GM23338 (cell line): ENCODE data around the gene FARS2. TPM values are rescaled to one million over a fixed set of nuclear protein-coding genes. Genes with fewer than 3 reads are reported as not detected.

Experiments
- ATAC-seq: fragments of 200-7000 bp; cut with Tn5 transposase; 3 replicates; pipeline ENCODE4 v1.9.1; 2020
- DNase-seq: peaks from one replicate; pipeline ENCODE4 v3.0.0-alpha.2; 2015; ENCODE audit warnings: low spot score
- H2AFZ ChIP-seq: fragments of 200-600 bp; sonication (generic); 2 replicates; pipeline ENCODE4 v1.8.0; 2016; ENCODE audit warnings: antibody characterized with exemption, mild to moderate bottlenecking, moderate library complexity
- H3F3A ChIP-seq: fragments of 200-600 bp; sonication (generic); replicated peaks from 2 replicates; pipeline ENCODE4 v1.8.0; 2017; ENCODE audit warnings: antibody characterized with exemption, mixed run types, low read depth
- H3K27ac ChIP-seq: fragments of 200-600 bp; sonication (generic); 2 replicates; pipeline ENCODE4 v1.6.1; 2016; ENCODE audit warnings: low read depth
- H3K27me3 ChIP-seq: fragments of 200-600 bp; sonication (generic); 2 replicates; pipeline ENCODE4 v1.8.0; 2016; ENCODE audit warnings: mild to moderate bottlenecking, mixed run types, moderate library complexity; ENCODE audit not compliant: insufficient read depth
- H3K36me3 ChIP-seq: fragments of 200-600 bp; sonication (generic); 2 replicates; pipeline ENCODE4 v1.8.0; 2016; ENCODE audit warnings: mild to moderate bottlenecking; ENCODE audit not compliant: insufficient read depth
- H3K4me1 ChIP-seq: fragments of 200-600 bp; sonication (generic); 2 replicates; pipeline ENCODE4 v1.8.0; 2016; ENCODE audit warnings: mild to moderate bottlenecking, moderate library complexity; ENCODE audit not compliant: insufficient read depth
- H3K4me2 ChIP-seq: fragments of 200-600 bp; sonication (generic); 2 replicates; pipeline ENCODE4 v1.7.1; 2017; ENCODE audit warnings: mixed run types
- H3K4me3 ChIP-seq: fragments of 200-600 bp; sonication (generic); 2 replicates; pipeline ENCODE4 v1.6.1; 2016; ENCODE audit warnings: mixed run types
- H3K79me2 ChIP-seq: fragments of 200-600 bp; sonication (generic); replicated peaks from 2 replicates; pipeline ENCODE4 v1.8.0; 2017; ENCODE audit warnings: mild to moderate bottlenecking; ENCODE audit not compliant: insufficient read depth
- H3K9me2 ChIP-seq: fragments of 200-600 bp; sonication (generic); 2 replicates; pipeline ENCODE4 v1.8.0; 2017; ENCODE audit not compliant: insufficient read depth
- H4K20me1 ChIP-seq: fragments of 200-600 bp; sonication (generic); replicated peaks from 2 replicates; pipeline ENCODE4 v1.8.0; 2017; ENCODE audit warnings: mild to moderate bottlenecking; ENCODE audit not compliant: insufficient read depth
- H3K27ac Mint-ChIP-seq: 2 replicates; pipeline ENCODE4 v1.8.0; 2020; ENCODE audit warnings: inconsistent platforms, mild to moderate bottlenecking, moderate library complexity, mixed read lengths
- H3K27me3 Mint-ChIP-seq: 3 replicates; pipeline ENCODE4 v1.8.0; 2022; ENCODE audit warnings: low read depth, mild to moderate bottlenecking, moderate library complexity, mixed read lengths, inconsistent platforms; ENCODE audit not compliant: insufficient read depth, poor library complexity
- H3K36me3 Mint-ChIP-seq: 3 replicates; pipeline ENCODE4 v1.8.0; 2021; ENCODE audit warnings: low read depth, mild to moderate bottlenecking, inconsistent platforms, moderate library complexity, mixed read lengths
- H3K4me1 Mint-ChIP-seq: 3 replicates; pipeline ENCODE4 v1.8.0; 2020; ENCODE audit warnings: mild to moderate bottlenecking, inconsistent platforms, mixed read lengths
- H3K4me3 Mint-ChIP-seq: 3 replicates; pipeline ENCODE4 v1.8.0; 2021; ENCODE audit warnings: moderate library complexity, mild to moderate bottlenecking, inconsistent platforms, mixed read lengths
- H3K9me3 Mint-ChIP-seq: 3 replicates; pipeline ENCODE4 v1.8.0; 2020; ENCODE audit warnings: moderate library complexity, mild to moderate bottlenecking, inconsistent platforms, mixed read lengths
- POLR2AphosphoS5 ChIP-seq: IDR thresholded peaks from 2 replicates; pipeline ENCODE4 v1.6.1; 2016; ENCODE audit warnings: antibody characterized with exemption, low read depth
- ZNF114 ChIP-seq: fragments of 250-450 bp; sonication (Bioruptor Pico); IDR thresholded peaks from 2 replicates; pipeline ENCODE4 v1.5.0; 2020; ENCODE audit warnings: mild to moderate bottlenecking, moderate library complexity
- ZNF331 ChIP-seq: fragments of 250-450 bp; sonication (Bioruptor Pico); IDR thresholded peaks from 2 replicates; pipeline ENCODE4 v1.5.0; 2020; ENCODE audit warnings: low read depth, mild to moderate bottlenecking, moderate library complexity
- polyA plus RNA-seq: library from polyadenylated mRNA; unstranded; fragments of >200 nt; fragmentation: Nextera tagmentation; extraction: Ambion mirVana; gene quantifications from 2 replicates; pipeline ENCODE4 v1.2.1, GENCODE V29; 2016
- total RNA-seq: library from RNA; depleted of rRNA; stranded (reverse); fragments of >200 nt; shearing (Covaris generic); gene quantifications from 2 replicates; pipeline ENCODE4 v1.2.3, GENCODE V29; 2014
- TF ChIP-seq, protein P1 (sequence below): fragments of 250-450 bp; sonication (Bioruptor Pico); IDR thresholded peaks from 2 replicates; pipeline ENCODE4 v1.5.0; 2020; ENCODE audit warnings: mild to moderate bottlenecking, moderate library complexity
- TF ChIP-seq, protein P2 (sequence below): IDR thresholded peaks from one replicate; pipeline ENCODE4 v1.6.1; 2018; ENCODE audit warnings: antibody characterized with exemption; ENCODE audit not compliant: unreplicated experiment

The FARS2 gene
- total and polyA plus RNA-seq, 2 experiments from 2014 or later, result 7.6 to 19.0 TPM

DNA sequence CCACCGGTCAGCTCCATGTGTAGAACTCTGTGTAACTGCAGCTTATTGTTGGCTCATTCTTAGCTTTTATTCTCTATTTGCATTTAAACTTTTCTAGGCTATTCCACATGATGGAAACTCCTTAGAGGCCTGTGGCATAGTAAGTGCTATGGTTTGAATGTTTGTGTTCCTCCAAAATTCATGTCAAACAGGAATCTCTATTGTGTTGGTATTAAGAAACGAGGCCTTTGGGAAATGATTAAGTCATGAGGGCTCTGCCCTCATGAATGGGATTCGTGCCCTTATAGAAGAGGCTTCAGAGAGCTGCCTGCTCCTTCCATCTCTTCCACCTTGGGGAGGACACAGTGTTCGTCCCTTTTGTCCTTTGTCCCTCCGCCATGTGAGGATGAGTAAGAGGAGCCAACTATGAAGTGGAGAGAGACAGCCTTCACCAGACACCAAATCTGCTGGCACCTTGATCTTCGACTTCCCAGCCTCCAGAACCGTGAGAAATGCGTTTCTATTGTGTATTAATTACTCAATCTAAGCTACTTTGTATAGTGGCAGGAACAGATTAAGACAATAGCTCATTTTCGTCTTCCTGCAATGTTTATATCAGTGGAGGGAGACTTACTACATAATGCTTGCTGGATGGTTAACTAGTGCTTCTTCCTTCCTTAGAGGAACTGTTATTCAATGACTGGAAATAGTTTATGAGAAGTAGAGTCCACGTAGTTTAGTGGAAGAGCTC lies 361.1 kb downstream of the FARS2 start:
- no peak for ATAC-seq

More for the DNA sequence above, 361.1 kb downstream of the FARS2 start:
- Histone ChIP-seq H3K27ac (no peak overlapping the region), H3K36me3 (no peaks in the 10 kb centered on the region; the same call in 1 of the 2 replicates), H3K4me3 (no peak overlapping the region), H3K4me1 (no peaks in the 10 kb centered on the region), H3K4me2 (no peak overlapping the region), H4K20me1 (no peaks in the 10 kb centered on the region), H3K9me2 (peaks cover 17% of the 10 kb centered on the region), H3K27me3 (no peaks in the 10 kb centered on the region), H2AFZ (no peak overlapping the region), H3F3A (no peaks in the 10 kb centered on the region), H3K79me2 (no peaks in the 10 kb centered on the region)
- DNase-seq, result no peak
- H3K4me3 Mint-ChIP-seq, result no peak overlapping the region
- H3K36me3 Mint-ChIP-seq, result no peaks in the 10 kb centered on the region
- H3K4me1 Mint-ChIP-seq, result peaks cover 6% of the 10 kb centered on the region; the same call in 2 of the 3 replicates
- TF ChIP-seq ZNF114 (CRISPR knock-in tag) (no peak), ZNF331 (CRISPR knock-in tag) (no peak), POLR2AphosphoS5 (no peak)
- TF ChIP-seq, protein P1, sequence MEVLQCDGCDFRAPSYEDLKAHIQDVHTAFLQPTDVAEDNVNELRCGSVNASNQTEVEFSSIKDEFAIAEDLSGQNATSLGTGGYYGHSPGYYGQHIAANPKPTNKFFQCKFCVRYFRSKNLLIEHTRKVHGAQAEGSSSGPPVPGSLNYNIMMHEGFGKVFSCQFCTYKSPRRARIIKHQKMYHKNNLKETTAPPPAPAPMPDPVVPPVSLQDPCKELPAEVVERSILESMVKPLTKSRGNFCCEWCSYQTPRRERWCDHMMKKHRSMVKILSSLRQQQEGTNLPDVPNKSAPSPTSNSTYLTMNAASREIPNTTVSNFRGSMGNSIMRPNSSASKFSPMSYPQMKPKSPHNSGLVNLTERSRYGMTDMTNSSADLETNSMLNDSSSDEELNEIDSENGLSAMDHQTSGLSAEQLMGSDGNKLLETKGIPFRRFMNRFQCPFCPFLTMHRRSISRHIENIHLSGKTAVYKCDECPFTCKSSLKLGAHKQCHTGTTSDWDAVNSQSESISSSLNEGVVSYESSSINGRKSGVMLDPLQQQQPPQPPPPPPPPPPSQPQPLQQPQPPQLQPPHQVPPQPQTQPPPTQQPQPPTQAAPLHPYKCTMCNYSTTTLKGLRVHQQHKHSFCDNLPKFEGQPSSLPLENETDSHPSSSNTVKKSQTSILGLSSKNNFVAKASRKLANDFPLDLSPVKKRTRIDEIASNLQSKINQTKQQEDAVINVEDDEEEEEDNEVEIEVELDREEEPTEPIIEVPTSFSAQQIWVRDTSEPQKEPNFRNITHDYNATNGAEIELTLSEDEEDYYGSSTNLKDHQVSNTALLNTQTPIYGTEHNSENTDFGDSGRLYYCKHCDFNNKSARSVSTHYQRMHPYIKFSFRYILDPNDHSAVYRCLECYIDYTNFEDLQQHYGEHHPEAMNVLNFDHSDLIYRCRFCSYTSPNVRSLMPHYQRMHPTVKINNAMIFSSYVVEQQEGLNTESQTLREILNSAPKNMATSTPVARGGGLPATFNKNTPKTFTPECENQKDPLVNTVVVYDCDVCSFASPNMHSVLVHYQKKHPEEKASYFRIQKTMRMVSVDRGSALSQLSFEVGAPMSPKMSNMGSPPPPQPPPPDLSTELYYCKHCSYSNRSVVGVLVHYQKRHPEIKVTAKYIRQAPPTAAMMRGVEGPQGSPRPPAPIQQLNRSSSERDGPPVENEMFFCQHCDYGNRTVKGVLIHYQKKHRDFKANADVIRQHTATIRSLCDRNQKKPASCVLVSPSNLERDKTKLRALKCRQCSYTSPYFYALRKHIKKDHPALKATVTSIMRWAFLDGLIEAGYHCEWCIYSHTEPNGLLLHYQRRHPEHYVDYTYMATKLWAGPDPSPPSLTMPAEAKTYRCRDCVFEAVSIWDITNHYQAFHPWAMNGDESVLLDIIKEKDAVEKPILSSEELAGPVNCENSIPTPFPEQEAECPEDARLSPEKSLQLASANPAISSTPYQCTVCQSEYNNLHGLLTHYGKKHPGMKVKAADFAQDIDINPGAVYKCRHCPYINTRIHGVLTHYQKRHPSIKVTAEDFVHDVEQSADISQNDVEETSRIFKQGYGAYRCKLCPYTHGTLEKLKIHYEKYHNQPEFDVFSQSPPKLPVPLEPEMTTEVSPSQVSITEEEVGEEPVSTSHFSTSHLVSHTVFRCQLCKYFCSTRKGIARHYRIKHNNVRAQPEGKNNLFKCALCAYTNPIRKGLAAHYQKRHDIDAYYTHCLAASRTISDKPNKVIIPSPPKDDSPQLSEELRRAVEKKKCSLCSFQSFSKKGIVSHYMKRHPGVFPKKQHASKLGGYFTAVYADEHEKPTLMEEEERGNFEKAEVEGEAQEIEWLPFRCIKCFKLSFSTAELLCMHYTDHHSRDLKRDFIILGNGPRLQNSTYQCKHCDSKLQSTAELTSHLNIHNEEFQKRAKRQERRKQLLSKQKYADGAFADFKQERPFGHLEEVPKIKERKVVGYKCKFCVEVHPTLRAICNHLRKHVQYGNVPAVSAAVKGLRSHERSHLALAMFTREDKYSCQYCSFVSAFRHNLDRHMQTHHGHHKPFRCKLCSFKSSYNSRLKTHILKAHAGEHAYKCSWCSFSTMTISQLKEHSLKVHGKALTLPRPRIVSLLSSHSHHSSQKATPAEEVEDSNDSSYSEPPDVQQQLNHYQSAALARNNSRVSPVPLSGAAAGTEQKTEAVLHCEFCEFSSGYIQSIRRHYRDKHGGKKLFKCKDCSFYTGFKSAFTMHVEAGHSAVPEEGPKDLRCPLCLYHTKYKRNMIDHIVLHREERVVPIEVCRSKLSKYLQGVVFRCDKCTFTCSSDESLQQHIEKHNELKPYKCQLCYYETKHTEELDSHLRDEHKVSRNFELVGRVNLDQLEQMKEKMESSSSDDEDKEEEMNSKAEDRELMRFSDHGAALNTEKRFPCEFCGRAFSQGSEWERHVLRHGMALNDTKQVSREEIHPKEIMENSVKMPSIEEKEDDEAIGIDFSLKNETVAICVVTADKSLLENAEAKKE (CRISPR knock-in tag), result no peak
- TF ChIP-seq, protein P2, sequence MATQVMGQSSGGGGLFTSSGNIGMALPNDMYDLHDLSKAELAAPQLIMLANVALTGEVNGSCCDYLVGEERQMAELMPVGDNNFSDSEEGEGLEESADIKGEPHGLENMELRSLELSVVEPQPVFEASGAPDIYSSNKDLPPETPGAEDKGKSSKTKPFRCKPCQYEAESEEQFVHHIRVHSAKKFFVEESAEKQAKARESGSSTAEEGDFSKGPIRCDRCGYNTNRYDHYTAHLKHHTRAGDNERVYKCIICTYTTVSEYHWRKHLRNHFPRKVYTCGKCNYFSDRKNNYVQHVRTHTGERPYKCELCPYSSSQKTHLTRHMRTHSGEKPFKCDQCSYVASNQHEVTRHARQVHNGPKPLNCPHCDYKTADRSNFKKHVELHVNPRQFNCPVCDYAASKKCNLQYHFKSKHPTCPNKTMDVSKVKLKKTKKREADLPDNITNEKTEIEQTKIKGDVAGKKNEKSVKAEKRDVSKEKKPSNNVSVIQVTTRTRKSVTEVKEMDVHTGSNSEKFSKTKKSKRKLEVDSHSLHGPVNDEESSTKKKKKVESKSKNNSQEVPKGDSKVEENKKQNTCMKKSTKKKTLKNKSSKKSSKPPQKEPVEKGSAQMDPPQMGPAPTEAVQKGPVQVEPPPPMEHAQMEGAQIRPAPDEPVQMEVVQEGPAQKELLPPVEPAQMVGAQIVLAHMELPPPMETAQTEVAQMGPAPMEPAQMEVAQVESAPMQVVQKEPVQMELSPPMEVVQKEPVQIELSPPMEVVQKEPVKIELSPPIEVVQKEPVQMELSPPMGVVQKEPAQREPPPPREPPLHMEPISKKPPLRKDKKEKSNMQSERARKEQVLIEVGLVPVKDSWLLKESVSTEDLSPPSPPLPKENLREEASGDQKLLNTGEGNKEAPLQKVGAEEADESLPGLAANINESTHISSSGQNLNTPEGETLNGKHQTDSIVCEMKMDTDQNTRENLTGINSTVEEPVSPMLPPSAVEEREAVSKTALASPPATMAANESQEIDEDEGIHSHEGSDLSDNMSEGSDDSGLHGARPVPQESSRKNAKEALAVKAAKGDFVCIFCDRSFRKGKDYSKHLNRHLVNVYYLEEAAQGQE, result no peak
- H3K27me3 Mint-ChIP-seq, result peaks cover 5% of the 10 kb centered on the region
- H3K9me3 Mint-ChIP-seq, result no peaks in the 10 kb centered on the region
- no peak overlapping the region for H3K27ac Mint-ChIP-seq
